HG03378 (cell line): Measurements from ENCODE around the gene XCL1.
"Not testable (repeated sequence)": the region's sequence is repeated elsewhere in the genome, so short reads cannot be mapped to it uniquely, and the experiment has no call there.

Source experiments
- ATAC-seq: cut with Tn5 transposase; IDR thresholded peaks from one replicate; pipeline ENCODE4 v1.9.1; 2021; ENCODE audit warnings: mild to moderate bottlenecking, moderate library complexity; ENCODE audit not compliant: unreplicated experiment

The XCL1 gene, protein sequence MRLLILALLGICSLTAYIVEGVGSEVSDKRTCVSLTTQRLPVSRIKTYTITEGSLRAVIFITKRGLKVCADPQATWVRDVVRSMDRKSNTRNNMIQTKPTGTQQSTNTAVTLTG

GRCh38 chr1:168576245-168576688 lies at the start of gene XCL1:
XCL1 (plus strand) TSS chr1:168576605; CDS start chr1:168576638, 33 bp downstream.
- not testable (repeated sequence) for ATAC-seq

DNA sequence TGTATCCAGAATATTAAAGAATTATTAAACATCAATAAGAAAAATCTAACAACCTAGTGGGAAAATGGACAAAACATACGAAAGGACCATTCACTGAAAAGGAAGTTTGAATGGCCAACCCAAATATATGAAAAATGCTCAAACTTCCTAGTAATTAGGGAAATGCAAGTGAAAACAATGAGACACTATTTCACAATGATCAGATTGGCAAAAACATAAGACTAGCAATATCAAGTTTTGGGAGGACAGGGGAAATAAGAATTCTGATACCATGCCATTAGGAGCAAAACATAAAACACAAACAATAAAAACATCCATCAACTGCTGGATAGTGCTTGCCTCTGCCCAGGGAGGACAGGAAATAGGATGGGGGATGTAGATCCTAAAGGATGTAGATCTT lies 46.9 kb upstream of the XCL1 start:
- ATAC-seq, result no peak

- no peak for ATAC-seq
Measured at GRCh38 chr1:168531615-168532345, 44.6 kb upstream of the XCL1 start.

DNA sequence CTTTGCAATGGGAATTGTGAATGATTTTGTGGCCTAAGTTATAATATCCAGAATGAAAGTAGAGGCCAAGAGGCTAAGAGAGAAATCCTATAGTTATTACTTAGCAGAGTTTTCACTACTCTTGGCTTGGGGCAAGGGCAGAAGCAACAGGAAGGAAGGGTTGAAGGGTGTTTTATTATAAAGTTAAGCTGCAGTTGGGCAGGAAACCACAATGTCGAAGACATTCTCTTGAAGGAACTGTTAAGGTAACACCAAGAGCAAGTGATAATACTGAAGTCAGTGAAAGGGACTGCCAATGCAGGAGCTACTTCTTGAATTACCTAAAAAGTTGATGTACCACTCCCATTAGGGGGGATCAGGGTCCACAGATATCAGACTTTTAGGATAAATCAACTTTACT lies 40.9 kb upstream of the XCL1 start:
- ATAC-seq, result peak; percentile 87

DNA sequence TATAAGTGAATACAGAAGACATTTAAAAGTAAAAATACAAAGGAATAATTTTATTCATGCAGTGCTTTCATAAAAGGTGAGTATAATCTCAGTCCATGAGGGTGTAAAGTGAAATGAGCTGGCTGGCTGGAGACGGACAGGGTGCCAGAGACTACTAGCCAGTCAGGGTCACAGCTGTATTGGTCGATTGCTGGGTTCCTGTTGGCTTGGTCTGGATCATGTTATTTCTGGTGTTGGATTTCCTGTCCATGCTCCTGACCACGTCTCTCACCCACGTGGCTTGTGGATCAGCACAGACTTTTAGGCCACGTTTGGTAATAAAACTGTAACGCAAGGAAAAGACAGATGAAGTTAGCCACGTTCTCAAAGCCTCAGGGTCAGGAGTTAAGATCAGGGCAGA lies 35.6 kb upstream of the XCL1 start:
- ATAC-seq, result not testable (repeated sequence)

DNA sequence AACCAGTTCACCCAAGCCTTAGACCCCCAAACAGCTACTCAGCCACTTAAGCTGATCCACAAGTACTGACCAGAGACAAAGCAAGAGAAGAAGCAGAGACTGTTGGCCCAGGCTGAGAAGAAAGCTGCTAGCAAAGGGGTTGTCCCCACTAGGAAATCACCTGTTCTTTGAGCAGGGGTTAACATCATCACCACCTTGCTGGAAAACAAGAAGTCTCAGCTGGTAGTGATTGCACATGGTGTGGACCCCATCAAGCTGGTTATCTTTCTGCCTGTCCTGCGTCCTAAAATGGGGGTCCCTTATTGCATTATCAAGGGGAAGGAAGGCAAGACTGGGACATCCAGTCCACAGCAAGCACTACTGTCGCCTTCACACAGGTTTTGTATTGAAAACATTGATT lies 33.4 kb upstream of the XCL1 start:
- not testable (repeated sequence) for ATAC-seq

- ATAC-seq, result not testable (repeated sequence)
Measured at GRCh38 chr1:168543840-168544498, 32.4 kb upstream of the XCL1 start, which contains the start of gene XCL2. XCL2 (minus strand) TSS chr1:168543997; CDS start chr1:168543964, 33 bp downstream.

DNA sequence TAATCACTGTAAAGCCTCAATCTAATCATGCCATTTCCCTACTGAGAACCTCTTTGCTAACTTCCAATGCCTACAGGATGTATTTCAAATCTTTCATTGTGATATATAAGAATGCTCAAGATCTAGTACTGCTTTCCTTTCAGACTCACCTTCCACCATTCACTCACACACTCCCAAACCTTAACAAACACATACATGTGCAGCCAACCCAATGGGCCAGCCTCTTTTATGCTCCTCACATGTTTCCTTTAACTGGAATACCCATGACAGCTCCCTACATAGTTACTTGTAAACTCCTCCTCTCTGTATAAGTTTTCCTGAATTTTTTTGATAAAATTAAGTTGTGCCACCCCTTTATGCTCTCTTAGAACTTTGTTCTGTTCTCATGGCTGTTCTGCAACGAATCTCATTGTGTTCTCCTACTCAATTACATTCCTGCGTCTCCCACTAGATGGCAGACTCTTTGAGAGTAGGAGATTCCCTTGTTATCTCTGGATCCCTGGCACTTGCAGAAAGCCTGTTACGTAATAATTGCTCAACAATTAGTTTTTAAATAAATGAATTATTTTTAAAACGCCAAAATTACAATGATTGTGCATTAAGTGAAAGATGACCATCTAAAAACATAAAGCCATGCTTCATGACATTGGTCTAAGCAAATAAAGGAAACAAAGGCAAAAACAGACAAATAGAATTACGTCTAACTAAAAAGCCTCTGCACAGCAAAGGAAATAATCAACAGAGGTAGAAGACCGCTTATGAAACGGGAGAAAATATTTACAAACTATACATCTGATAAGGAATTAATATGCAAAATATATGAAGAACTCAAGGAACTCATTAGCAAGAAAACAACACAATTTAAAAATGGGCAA lies 30.5 kb upstream of the XCL1 start:
- ATAC-seq, result not testable (repeated sequence)

DNA sequence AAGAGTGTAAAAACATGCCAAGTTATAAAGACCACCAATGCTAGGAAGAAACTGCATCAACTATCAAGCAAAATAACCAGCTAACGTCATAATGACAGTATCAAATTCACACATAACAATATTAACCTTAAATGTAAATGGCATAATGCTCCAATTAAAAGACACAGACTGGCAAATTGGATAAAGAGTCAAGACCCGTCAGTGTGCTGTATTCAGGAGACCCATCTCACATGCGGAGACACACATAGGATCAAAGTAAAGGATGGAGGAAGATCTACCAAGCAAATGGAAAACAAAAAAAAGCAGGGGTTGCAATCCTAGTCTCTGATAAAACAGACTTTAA lies 29.9 kb upstream of the XCL1 start:
- not testable (repeated sequence) for ATAC-seq

DNA sequence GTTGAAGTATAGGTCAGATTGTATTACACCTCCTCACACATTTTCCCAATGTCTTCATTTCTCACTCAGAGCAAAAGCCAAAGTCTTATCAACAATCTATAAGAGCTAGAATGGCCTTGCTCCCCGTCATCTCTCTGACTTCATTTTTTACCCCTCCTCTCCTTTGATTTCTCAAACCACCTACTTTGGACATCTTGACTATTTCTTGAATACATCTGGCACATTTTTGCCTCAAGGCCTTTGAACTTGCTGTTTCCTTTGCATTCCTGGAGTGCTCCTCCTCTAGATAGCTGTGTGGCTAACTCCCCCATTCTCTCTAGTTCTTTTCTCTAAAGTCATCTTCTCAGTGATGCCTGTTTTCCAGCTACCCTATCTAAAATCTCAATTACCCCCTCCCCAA lies 25.4 kb upstream of the XCL1 start:
- no peak for ATAC-seq

DNA sequence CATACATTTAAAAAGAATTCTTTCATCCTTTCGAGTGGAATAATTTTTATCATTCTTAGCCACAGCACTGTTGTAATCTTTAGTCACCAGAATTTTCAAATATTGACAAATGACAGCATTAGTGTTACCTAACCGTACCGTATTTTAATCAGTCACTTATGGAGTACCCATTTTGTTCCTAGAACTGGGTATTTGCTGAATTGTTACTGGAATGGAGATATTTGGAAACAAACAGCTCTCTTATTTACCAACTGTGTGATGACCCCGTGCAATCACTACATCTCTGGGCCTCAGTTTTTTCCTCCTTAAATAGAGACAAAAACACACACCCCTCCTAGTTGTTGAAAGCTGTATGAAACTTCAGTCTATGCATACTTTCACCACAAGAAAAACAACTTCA lies 24.7 kb upstream of the XCL1 start:
- ATAC-seq, result no peak

- ATAC-seq, result no peak
Measured at GRCh38 chr1:168552961-168553360, 23.4 kb upstream of the XCL1 start.

DNA sequence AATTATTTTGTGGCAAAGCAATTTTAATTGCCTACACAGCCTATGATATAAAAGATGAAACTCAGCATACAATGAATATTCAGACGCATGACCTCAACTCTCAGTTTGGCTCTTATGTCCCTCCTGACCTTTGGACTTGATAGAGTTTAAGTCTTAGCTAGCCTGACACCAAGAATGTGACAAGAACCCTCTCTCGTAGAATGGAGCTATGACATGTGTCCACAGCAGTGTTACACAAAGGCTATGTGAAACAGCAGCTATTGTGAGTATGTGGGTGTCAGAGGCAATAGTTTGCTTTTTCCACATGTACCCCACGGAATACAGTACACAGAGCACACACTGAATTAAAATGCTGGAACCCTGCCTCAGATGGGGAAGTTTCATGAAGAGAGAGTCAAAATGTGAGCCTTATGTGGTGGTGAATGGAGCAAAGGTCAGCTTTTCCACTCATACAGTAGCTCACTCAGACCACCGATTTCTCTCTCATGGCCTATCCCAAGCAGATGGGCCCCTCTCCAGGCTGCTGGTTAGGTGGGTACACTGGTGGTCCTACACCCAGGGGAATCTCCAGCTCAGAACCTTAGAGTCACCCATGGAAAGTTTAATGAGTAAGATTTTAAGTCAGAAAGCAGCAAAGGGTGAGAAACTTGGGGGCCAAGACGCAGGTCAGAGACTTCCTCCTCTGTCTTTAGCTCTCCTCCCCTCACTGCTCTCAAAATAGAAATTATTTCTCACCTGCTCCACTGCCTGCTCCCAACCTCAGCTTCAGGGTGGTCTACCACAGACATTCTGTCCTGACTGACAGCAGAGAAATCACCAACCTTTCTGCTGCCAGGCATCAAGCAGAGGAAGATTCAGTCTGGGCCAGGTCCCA lies 22.5 kb upstream of the XCL1 start:
- no peak for ATAC-seq

GRCh38 chr1:168554603-168555483 lies 21.6 kb upstream of the XCL1 start:
- no peak for ATAC-seq

DNA sequence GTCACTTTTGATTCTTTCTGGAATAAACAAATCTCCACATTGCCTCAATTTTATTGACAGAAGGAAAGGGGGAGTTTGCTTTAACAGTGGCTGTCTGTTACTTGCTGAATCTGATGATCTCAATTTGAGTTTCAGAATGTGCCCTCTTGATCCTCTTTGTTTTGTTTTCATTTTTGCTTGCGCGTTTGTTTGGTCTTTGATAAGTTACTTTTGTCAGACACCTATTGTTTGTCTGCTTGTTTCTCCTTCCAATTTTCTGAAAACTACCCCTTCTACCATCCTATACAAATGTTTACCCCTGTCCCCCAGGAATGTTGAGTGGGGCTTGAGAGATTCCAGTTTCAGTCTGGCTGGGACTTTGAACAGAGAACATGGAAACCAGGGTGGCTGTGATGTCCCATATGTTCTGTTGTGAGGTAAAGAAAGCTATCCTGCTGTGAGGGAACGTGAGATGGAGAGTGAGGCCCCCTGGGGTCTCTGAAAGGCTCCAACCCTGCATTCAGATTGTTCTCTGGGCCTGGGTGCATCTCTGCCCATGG lies 20.8 kb upstream of the XCL1 start:
- ATAC-seq, result no peak

GRCh38 chr1:168556647-168557046 lies 19.8 kb upstream of the XCL1 start:
- ATAC-seq, result no peak

DNA sequence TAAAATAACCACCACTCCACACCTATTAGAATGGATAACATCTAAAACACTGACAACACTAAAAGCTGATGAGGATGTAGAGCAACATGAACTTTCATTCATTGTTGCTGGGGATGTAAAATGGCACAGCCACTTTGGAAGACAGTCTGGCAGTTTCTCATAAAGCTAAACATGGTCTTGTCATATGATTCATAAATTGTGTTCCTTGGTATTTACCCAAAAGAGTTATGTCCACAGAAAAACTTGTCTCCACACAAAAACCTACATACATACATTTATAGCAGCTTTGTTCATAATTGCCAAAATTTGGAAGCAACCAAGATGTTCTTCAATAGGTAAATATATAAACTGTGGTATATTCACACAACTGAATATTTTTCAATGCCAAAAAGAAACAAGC lies 16.0 kb upstream of the XCL1 start:
- ATAC-seq, result no peak

GRCh38 chr1:168561989-168562388 lies 14.4 kb upstream of the XCL1 start:
- ATAC-seq, result no peak

GRCh38 chr1:168565825-168566224 lies 10.6 kb upstream of the XCL1 start:
- no peak for ATAC-seq
